COR-L47 (cell line): Measurements from ENCODE around the gene TRPC4.

Experiments used
- DNase-seq: peaks from one replicate; lab custom pipeline; 2025; lab: John Stamatoyannopoulos, UW

The TRPC4 gene

DNA sequence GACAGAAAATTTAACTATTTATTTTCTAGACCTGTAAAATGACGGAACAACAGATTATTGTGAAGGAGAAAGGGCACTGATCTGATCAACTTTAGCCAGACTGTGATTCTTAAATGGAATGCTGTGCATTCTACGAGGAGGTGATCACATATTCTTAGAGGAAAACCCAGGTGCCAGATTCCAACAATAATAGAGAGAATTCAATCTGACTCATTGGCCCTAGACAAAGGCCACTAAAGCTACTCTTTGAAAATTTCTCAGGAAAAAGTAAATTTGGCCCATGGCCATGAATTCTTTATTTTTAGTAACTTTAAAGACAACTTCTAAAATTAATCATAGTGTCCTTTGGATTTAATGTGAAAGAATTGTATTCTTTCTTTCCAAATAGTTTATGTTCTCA is 212.4 kb downstream of the TRPC4 start:
- no peak for DNase-seq

DNA sequence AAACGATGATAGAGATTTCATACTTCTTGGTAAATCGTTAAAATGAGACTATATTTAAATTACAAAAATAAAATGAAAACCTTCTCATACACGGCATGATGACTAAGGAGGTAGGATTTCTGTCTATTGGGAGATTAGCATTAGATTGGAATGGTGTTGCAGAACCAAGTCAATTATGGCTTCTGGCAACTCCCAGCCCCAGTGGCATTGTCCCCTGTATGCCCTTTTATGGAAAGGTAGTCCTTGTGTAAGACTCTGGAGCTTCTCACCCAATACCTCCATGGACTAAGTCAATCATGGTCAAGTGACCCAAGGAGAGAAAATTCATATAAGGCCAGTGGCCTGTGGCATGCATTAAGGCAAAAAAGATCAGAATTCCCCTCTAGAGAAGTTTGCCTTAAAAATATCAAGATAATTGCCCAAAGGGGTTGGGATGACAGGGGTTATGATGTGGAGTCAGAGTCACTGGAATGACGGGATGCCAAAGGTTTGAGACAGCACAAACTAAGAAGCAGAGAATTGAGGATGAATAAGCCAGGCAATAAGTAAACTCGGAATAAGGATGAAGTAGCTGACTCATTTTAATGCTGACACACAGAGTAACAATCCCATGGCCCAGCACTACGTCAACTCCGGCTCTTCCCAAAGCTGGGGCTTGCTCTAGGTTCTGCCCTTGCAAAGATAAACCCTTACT is 213.2 kb downstream of the TRPC4 start:
- no peak for DNase-seq

DNA sequence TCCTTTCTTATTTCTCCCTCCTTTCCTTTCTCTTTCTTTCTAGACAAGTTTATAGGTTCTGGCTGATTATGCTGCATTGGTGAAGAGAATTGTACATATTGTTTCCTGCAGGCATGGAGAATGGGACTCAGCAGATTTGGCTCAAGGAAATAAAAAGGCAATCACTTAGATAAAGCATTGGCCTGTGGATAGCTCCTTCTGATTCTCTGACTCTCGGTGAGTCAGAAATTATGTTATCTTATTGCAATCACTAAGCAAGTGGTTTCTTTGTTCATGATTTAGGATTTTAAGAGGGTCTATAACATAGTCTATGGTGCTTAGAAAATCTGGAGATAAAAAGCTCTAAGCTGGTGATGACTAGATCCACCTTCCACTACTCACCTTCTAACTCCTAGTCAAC is 217.0 kb downstream of the TRPC4 start:
- no peak for DNase-seq

DNA sequence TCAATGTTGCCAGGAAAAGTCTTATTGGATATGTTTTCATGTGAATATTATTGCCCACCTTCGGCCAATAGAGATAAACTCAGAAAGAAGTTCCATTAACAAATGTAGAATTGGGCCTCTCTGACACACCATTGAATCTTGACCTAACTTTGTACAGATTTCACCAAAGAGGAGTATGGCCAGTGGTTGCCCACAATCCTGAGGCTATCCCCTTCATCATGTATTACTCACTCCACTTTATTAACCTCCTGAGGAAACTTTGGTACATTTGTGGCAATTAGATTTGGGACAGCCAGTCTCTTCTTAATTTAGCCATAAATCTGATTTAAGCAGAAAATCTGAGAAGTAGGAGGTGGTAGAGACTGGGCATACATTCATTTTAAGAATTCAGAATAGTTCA is 217.7 kb downstream of the TRPC4 start:
- no peak for DNase-seq

DNA sequence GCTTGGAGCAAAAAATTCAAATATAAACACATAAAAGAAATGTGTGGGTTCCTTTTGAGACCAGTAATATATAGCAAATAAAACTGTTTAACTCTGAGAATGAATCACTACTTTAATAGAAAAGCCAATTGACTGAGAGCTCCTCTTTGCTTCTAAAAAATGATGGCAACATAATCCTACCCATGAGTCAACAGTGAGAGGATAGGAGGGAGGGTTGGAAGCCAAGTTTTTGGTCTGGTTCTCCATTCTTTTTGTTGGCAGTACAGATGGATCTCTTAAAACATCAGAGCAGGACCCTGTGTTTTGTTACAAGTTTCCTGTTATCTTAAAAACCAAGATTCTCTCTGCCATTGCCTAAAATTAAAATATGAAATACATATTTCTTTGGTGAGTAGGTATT is 221.0 kb downstream of the TRPC4 start:
- no peak for DNase-seq

DNA sequence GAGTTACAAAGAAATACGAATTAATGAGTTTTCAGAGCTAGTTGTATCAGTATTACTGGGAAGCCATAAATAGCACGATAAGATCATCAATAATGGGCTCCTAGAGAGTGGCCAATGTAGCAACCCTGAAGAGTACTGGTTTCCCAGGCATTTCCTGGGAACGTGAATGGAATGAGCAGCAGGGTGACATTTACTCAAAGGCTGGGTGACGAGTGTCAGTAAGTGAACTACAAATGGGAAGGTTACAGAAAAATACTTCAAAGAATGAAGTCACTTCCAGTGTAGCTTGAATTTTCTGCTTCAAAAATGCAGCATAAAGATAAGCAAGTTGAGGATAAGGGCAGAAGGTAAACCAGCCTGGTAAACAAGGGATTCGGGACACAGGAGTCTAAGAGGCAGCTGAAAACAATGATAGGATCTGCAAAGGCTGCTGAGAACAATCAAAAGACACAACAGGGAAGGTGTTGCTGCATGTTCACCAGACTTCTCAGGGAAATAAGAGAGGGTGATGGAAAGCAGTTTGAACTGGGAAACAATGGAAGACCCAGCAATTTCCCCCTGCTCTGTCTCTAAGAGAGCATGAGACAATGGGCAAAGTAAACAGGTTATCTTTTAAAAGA is 222.4 kb downstream of the TRPC4 start:
- DNase-seq, result no peak

DNA sequence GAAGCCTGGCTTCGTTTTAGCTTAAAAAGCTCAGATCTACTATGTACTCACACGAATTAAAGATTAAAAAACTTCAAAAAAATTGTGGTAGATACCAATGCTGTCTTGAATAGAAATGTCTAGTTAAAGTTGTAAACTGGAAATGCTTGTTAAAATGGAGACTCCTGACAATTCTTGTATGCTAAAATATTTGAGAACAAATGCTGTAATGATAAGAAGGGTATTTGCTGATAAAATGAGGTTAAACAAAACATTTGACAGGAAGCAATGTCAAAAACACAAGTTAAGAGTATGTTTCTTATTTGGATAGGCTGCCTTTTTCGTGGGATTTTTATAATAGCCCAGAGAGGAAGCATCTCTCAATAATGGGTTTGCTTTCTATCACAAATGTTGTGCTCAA is 223.0 kb downstream of the TRPC4 start:
- DNase-seq, result no peak

DNA sequence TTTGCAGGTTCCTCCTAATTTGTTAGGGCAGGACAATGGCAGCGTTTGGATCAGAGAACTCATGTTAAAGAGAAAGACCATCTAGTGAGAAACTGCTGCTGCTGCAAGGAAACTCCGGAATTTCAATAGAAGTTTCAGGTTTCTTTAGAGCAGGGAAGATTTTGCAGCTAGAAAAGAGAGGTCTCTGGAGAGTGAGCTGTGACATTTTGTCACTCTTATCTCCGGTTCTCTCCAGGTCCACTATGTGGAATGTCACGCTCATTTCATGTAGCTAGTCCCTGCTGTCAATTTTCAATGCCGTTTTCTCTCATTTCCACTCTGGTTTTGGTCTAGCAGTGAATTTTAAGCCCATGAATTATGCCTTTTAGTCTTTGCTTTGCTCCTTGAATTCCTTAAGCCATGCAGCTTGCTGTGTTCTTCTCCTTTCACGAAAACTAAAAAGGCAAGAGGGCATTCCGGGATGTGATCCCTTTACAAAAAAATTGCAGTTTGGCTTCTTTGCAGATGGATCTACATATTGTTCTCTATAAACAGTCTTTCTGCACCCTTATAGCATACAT is 224.3 kb downstream of the TRPC4 start:
- DNase-seq, result no peak

DNA sequence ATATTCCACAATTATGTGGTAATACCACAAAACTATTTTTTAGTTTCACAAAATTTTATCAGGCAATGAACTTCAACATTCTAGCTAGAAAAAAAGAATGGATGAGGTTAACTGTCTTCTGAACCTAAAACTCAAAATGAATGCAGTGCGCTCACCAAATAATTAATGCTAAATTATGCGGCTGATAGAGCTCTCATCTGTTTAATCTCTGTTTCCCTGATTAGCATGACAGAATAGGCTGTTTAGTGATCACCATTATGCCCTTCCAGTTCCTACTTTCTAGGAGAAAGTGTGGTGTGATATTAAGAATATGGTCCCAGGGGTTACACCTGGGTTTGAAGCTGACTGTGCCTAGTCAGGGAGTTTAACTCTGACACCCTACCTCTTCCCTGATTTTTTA is 228.2 kb downstream of the TRPC4 start:
- no peak for DNase-seq

DNA sequence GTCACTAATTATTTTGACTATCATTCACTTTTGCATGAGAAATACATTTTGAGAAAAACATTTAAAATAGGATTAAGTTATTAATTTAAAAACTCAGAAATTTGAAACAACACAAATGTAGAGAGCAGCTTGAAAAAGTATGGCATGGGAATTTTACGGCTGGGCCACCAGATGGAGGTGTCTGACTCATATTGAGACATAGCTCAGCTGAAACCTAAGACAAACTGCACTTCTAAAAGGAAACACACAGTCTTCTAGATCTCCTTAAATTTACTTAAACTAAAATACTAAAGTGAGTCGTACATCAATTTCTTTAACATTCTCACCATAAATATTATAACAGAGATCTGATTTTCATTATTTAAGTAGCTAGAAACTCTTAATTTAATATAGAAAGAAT is 229.1 kb downstream of the TRPC4 start:
- peak; percentile 21 for DNase-seq

DNA sequence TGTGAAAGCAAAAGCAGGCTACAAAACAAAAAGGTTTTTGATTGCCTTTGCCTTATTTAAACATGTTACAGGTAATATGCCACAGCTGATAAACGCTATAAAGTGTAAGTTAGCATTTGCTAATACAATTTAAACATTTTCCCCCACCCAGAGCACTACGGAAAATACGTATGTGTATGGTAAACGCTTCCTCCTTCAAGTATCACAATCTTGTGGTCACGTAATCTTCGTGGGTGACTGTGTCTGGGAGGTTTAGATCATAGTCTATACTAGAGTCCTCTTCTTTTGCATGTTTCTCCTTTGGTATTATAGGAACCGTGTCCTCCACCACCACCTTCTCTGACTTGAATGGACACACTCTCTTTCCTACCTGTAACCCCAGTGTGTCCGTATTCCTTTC is 232.9 kb downstream of the TRPC4 start:
- no peak for DNase-seq

DNA sequence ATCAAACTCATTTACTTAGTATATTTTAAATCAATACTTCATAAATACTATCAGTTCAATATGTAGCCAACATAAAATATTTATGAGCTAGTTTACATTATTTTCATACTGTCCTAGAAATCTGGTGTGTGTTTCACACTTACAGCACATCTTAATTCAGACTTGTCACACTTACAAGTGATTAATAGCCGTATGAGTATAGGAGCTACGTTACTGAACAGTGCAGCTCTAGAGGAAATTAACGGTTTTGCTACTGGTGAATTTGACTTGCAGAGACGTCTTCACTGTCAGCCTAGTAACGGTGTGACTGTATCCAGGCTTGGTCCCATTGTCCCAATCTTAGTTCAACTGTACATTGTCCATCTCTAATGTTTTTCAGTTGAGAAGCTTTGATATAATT is 237.3 kb downstream of the TRPC4 start:
- no peak for DNase-seq

DNA sequence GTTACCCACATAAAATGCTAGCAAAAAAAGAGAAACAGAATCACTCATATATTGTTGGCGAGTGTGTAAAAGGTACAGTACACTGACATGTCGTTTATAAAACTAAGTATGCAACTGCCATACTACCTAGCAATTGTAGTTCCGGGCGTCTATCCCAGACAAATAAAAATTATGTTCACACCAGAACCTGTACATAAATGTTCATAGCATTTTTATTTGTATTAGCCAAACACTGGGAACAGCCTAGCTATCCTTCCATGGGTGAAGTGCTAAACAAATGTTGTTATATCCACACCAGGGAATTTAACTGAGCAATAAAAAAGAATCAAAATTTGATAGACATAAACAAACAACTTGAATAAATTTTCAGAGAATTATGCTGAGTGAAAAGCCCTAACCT is 242.1 kb downstream of the TRPC4 start:
- DNase-seq, result peak; percentile 71

DNA sequence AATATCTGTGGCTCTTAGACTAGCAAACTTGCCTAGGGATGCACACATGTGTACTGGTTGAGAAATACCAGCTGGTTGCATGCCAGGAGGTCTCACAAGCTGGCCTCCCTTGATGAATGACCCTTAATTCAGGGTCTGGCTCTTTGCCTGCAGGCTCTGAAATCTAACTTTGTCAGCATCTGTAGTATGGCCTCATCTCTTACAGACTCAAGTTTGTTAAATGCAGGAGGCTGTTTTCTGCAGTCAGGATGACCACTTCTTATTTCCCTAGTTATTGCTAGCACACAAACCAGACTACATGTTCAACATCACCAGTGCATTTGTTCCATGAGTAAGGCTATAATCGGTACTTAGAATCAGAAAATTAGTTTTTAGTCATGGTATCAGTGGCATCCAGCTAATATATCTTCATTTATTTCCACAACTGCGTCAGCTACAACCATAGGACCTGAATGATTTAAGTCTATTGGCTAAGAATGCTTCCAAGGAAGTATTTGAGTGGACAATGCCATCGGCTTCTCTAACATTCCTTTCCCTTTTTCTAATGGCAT is 247.7 kb downstream of the TRPC4 start:
- no peak for DNase-seq

DNA sequence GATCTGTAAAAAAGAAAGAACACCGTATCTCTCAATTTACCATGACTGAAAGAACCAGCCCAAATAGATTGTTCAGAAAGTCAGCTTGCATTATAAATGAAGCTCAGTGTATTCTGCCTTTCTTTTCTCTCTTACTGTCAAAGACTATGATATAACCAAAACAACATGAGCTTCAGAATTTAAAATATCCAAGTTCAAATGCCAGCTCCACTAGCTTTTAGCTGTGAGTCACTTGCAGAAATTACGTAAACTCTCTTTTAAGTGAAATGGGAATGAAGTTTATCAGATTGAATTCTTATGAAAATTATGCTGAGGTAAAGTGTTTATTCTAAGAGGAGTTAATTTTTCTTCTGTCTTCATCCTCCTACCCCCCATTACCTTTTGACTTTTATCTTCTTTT is 251.0 kb downstream of the TRPC4 start:
- DNase-seq, result no peak

DNA sequence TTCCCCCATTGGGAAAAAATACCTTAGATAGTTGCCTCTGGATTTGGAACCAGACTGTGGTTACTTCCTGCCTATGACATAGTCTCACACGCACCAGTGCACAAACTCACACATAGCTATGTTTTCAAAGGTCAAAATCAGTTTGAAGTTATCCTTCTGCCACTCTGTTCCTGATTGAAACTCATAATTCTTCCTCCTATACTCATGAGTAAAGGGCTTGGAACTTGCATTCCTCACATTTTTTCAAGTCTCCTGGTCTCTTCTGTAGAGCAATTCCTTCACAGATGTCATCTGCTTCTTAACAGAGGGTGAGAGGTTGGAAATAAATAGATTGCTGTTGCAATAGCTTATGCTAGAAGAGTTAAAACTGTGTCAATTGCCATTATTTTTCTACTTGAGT is 252.4 kb downstream of the TRPC4 start:
- DNase-seq, result no peak

DNA sequence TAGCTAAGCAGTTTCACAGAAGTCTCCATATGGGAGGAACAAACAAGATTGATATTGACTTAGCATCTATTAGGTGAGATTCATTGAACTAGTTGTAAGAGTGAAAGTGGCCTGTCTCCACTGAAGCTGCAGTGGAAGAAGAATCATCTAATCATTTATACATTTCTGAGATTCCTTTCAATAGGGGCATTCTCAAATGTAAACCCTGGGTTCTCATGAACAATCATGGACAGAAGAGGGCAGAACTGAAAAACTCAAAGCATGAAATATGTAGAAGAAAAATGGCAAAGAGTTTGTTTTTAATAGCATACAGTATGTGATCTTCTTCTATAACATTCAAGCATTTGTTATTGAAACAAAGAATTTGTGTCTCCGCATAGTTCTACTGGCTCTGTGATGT is 253.4 kb downstream of the TRPC4 start:
- DNase-seq, result no peak

DNA sequence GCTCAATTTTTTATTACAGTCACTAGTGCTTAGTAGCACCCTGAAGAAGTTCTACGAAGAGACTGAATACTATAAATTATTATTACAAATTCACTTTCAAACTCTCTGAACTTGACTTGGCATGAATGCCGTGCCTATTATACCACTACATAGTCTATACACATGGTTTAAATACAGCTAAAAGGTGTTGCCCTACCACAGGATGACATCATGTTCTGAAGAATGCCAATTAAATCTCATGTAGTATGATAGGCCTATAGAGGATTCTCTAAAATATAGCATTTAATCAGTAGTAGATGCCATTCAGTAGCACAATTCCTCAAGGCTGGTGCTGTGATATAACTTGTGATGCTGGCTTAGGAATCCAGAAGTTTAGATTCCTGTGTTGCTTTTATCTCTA is 254.3 kb downstream of the TRPC4 start:
- no peak for DNase-seq

DNA sequence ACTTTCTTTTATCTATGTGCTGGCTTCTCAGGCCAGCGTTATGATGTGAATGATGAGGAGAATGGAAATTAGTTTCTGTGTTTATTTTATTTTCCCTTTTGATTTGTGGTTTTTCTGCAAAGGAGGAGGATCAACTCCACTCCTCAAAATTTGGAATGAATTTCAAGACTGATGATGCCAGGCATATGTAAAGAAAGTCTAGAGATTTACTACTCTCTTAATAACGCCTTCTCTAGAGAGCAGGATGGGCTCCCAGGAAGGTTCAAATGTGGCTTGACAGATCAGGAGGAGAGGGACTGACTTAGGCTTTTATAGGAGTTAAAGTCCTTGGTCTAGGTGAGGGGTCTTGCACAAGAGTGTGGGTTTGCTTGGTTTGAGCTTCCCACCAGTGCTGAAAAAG is 255.9 kb downstream of the TRPC4 start:
- DNase-seq, result no peak

DNA sequence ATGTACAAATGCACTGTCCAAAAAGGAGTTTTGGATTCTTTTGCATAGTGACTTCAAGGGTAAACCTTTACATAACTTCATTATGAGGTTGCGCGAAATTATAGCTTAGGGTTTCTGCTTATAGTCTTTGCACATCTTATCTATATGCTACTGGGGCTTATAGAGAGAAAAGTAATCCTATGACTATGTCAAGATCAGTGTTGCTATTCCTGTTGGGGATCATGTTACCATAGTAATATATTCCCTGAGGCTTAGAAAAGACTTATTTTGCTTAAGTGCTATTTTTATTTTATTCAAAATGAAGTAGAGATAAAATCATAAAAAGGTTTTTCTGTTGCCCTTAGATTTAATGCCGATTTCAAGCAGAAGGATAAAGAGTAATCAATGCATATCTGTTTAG is 256.3 kb downstream of the TRPC4 start:
- no peak for DNase-seq

DNA sequence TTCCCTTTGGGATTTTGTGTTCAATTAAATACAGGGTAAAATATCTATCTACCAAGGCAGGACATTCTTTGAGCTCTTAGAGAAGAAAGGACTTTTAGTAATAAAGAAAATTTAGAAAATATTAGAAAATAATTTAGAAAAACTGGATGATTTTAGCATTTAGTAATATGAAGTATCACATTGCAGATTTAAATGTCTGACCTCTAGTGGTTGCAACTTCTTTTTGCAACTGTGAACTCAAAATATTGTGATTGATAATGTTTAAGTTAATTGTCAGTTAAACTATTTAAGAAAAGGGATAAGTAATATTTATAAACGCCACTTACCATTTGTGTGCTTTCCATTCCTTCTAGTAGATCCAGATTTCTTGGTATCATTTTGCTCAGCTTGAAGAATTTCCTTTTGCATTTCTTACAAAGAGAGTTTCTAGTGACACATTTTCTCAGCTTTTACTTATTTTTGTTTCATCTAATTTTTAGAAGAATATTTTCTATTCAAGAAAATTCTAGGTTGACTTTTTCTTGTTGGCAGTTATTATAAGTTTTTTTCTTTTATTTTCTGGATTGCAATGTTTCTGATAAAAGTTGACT is 260.7 kb downstream of the TRPC4 start:
- DNase-seq, result no peak

DNA sequence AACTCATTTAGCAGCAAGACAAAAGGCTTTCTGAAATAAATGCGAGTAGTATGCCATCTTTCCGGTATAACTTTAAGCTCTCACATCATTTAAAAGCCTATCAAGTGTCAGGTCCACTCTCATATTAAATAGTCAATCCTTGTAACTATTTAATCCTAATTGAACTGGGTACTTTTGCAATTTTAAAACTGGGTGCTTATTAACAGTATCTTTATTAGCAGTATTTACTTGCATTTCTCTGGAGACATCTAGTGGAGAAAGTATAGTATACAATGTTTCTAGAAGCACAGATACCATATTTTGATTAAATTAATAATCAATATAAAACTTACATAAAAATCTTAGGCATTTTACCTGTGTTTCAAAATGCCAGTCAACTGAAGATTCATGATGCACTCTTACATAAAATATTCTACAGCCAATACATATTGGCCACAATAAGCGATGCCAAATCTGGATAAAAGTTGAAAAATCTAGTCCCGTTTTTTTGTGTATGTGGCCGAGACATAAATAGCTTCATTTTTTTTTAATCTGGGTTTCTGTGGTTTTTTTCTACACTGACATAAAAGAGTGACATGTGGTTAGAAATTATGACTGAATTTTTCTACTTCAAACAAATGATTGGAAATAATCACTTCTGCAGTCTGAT is 266.7 kb downstream of the TRPC4 start:
- no peak for DNase-seq
